SK-N-SH treated with all-trans-retinoic acid at 6 μM for 48 hours (cell line): ENCODE data around the gene CCDC81.

ENCODE experiments used
- ARNTL ChIP-seq: fragments of 450-650 bp; formaldehyde crosslinking; IDR thresholded peaks from 2 replicates; pipeline ENCODE4 v1.5.0; 2020; ENCODE audit warnings: low read depth, mild to moderate bottlenecking, moderate library complexity, borderline replicate concordance
- ESRRG ChIP-seq: fragments of 250-450 bp; sonication (Bioruptor Pico); IDR thresholded peaks from 2 replicates; pipeline ENCODE4 v1.6.1; 2021; ENCODE audit warnings: mild to moderate bottlenecking
- ISL1 ChIP-seq: fragments of 250-450 bp; sonication (Bioruptor Pico); IDR thresholded peaks from 2 replicates; pipeline ENCODE4 v2.1.2; 2022; ENCODE audit warnings: mild to moderate bottlenecking, moderate library complexity
- PATZ1 ChIP-seq: fragments of 250-450 bp; sonication (Bioruptor Pico); IDR thresholded peaks from 2 replicates; pipeline ENCODE4 v1.8.0; 2020; ENCODE audit warnings: mild to moderate bottlenecking, moderate library complexity, borderline replicate concordance
- PPARA ChIP-seq: fragments of 250-450 bp; sonication (Bioruptor Pico); IDR thresholded peaks from 2 replicates; pipeline ENCODE4 v1.5.0; 2020; ENCODE audit warnings: mild to moderate bottlenecking, borderline replicate concordance
- TCF4 ChIP-seq: fragments of 250-450 bp; sonication (Bioruptor Pico); IDR thresholded peaks from 2 replicates; pipeline ENCODE4 v1.8.0; 2021; ENCODE audit warnings: mild to moderate bottlenecking, moderate library complexity, borderline replicate concordance
- TSHZ2 ChIP-seq: fragments of 250-450 bp; sonication (Bioruptor Pico); IDR thresholded peaks from 2 replicates; pipeline ENCODE4 v1.5.0; 2020; ENCODE audit warnings: mild to moderate bottlenecking, moderate library complexity
- ZC3H10 ChIP-seq: fragments of 250-450 bp; sonication (Bioruptor Pico); IDR thresholded peaks from 2 replicates; pipeline ENCODE4 v1.5.1; 2021; ENCODE audit warnings: mild to moderate bottlenecking, moderate library complexity
- ZFP3 ChIP-seq: fragments of 250-450 bp; sonication (Bioruptor Pico); IDR thresholded peaks from 2 replicates; pipeline ENCODE4 v1.5.0; 2020; ENCODE audit warnings: mild to moderate bottlenecking, moderate library complexity
- ZNF70 ChIP-seq: fragments of 450-650 bp; formaldehyde crosslinking; IDR thresholded peaks from 2 replicates; pipeline ENCODE4 v1.5.0; 2020; ENCODE audit warnings: mild to moderate bottlenecking, moderate library complexity
- ZNF8 ChIP-seq: fragments of 450-650 bp; formaldehyde crosslinking; IDR thresholded peaks from 2 replicates; pipeline ENCODE4 v1.5.0; 2020; ENCODE audit warnings: mild to moderate bottlenecking, moderate library complexity
- TF ChIP-seq, protein P1 (sequence below): fragments of 250-450 bp; sonication (Bioruptor Pico); IDR thresholded peaks from 2 replicates; pipeline ENCODE4 v1.5.1; 2020; ENCODE audit warnings: low read depth, mild to moderate bottlenecking, moderate library complexity
- TF ChIP-seq, protein P2 (sequence below): fragments of 250-450 bp; sonication (Bioruptor Pico); IDR thresholded peaks from 2 replicates; pipeline ENCODE4 v1.5.1; 2021; ENCODE audit warnings: mild to moderate bottlenecking, moderate library complexity

DNA sequence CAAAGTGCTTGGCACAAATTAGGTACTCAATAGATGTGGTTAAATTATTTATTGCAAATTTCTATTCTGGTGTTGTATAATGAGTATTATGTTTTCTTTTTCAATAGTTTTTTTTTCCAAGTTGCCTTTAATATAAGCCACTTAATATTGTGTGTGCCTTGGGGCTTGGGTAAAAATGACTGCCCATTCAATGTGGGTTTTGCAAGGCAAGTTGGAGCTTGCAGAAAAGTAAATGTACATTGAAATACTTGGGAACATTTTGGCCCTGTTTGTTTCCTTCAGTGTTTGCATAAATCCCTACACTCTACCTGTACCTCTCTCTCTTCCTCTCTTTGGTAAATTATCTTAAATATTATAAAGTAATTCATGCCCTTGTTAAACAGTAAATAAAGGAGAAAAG, 2.1 kb upstream of the CCDC81 start:
- no peak for TF ChIP-seq ZC3H10 (CRISPR knock-in tag)
- TF ChIP-seq, protein P1, sequence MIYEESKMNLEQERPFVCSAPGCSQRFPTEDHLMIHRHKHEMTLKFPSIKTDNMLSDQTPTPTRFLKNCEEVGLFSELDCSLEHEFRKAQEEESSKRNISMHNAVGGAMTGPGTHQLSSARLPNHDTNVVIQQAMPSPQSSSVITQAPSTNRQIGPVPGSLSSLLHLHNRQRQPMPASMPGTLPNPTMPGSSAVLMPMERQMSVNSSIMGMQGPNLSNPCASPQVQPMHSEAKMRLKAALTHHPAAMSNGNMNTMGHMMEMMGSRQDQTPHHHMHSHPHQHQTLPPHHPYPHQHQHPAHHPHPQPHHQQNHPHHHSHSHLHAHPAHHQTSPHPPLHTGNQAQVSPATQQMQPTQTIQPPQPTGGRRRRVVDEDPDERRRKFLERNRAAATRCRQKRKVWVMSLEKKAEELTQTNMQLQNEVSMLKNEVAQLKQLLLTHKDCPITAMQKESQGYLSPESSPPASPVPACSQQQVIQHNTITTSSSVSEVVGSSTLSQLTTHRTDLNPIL = no peak
- no peak for TF ChIP-seq ZFP3
- no peak for TF ChIP-seq TSHZ2 (CRISPR knock-in tag)
- TF ChIP-seq ISL1 = no peak
- no peak for TF ChIP-seq ZNF8 (CRISPR knock-in tag)
- TF ChIP-seq, protein P2, sequence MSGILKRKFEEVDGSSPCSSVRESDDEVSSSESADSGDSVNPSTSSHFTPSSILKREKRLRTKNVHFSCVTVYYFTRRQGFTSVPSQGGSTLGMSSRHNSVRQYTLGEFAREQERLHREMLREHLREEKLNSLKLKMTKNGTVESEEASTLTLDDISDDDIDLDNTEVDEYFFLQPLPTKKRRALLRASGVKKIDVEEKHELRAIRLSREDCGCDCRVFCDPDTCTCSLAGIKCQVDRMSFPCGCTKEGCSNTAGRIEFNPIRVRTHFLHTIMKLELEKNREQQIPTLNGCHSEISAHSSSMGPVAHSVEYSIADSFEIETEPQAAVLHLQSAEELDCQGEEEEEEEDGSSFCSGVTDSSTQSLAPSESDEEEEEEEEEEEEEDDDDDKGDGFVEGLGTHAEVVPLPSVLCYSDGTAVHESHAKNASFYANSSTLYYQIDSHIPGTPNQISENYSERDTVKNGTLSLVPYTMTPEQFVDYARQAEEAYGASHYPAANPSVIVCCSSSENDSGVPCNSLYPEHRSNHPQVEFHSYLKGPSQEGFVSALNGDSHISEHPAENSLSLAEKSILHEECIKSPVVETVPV = no peak
- TF ChIP-seq PPARA (CRISPR knock-in tag) = no peak
- no peak for TF ChIP-seq ESRRG (CRISPR knock-in tag)
- TF ChIP-seq ZNF70 = no peak
- no peak for TF ChIP-seq TCF4 (CRISPR knock-in tag)
- TF ChIP-seq PATZ1 (CRISPR knock-in tag) = no peak
- no peak for TF ChIP-seq ARNTL (CRISPR knock-in tag)
